GM23248 (cell line): ENCODE data around the gene GALNT18. TPM values are rescaled to one million over a fixed set of nuclear protein-coding genes. Genes with fewer than 3 reads are reported as not detected.

Experiments used
- DNase-seq: peaks from one replicate; pipeline ENCODE4 v3.0.0-alpha.2; 2015
- H2AFZ ChIP-seq: fragments of 200-600 bp; sonication (generic); 2 replicates; pipeline ENCODE4 v1.6.1; 2016; ENCODE audit warnings: antibody characterized with exemption
- H3F3A ChIP-seq: fragments of 200-600 bp; sonication (generic); 2 replicates; pipeline ENCODE4 v1.6.1; 2016; ENCODE audit warnings: mild to moderate bottlenecking, antibody characterized with exemption, mixed run types; ENCODE audit not compliant: insufficient read depth
- H3K27ac ChIP-seq: fragments of 200-600 bp; sonication (generic); 2 replicates; pipeline ENCODE4 v1.5.1; 2016; ENCODE audit warnings: mild to moderate bottlenecking
- H3K27me3 ChIP-seq: fragments of 200-600 bp; sonication (generic); replicated peaks from 2 replicates; pipeline ENCODE4 v1.6.1; 2016; ENCODE audit warnings: mild to moderate bottlenecking; ENCODE audit not compliant: insufficient read depth
- H3K36me3 ChIP-seq: fragments of 200-600 bp; sonication (generic); 2 replicates; pipeline ENCODE4 v1.6.1; 2016; ENCODE audit warnings: low read depth, mild to moderate bottlenecking
- H3K4me1 ChIP-seq: fragments of 200-600 bp; sonication (generic); 2 replicates; pipeline ENCODE4 v1.6.1; 2016; ENCODE audit warnings: mild to moderate bottlenecking; ENCODE audit not compliant: insufficient read depth
- H3K4me2 ChIP-seq: fragments of 200-600 bp; sonication (generic); one replicate; pipeline ENCODE4 v1.6.1; 2016; ENCODE audit warnings: mild to moderate bottlenecking; ENCODE audit not compliant: unreplicated experiment
- H3K4me3 ChIP-seq: fragments of 200-600 bp; sonication (generic); 2 replicates; pipeline ENCODE4 v1.5.1; 2016; ENCODE audit warnings: mild to moderate bottlenecking
- H3K79me2 ChIP-seq: fragments of 200-600 bp; sonication (generic); 2 replicates; pipeline ENCODE4 v1.6.1; 2016; ENCODE audit warnings: mild to moderate bottlenecking; ENCODE audit not compliant: insufficient read depth
- H3K9ac ChIP-seq: fragments of 200-600 bp; sonication (generic); 2 replicates; pipeline ENCODE4 v1.6.1; 2016; ENCODE audit warnings: mild to moderate bottlenecking
- H3K9me2 ChIP-seq: fragments of 200-600 bp; sonication (generic); 2 replicates; pipeline ENCODE4 v1.6.1; 2016; ENCODE audit warnings: mixed run types, mild to moderate bottlenecking, moderate library complexity; ENCODE audit not compliant: insufficient read depth
- H3K9me3 ChIP-seq: fragments of 200-600 bp; sonication (generic); one replicate; pipeline ENCODE4 v1.6.1; 2017; ENCODE audit warnings: low read depth
- H4K20me1 ChIP-seq: fragments of 200-600 bp; sonication (generic); 2 replicates; pipeline ENCODE4 v1.6.0; 2016; ENCODE audit not compliant: insufficient read depth
- EZH2 ChIP-seq: fragments of 200-600 bp; sonication (generic); IDR thresholded peaks from 2 replicates; pipeline ENCODE4 v1.6.1; 2018; ENCODE audit warnings: antibody characterized with exemption, mild to moderate bottlenecking; ENCODE audit not compliant: insufficient read depth, poor library complexity, severe bottlenecking
- EZH2phosphoT487 ChIP-seq: fragments of 200-600 bp; sonication (generic); IDR thresholded peaks from 2 replicates; pipeline ENCODE4 v1.6.1; 2018; ENCODE audit warnings: antibody characterized with exemption, moderate library complexity, mild to moderate bottlenecking, low read depth; ENCODE audit not compliant: insufficient read depth
- WGBS, 2 experiments: methylation state at CpG; one replicate each; pipeline ENCODE4 v1.1.6; 2015 to 2017; ENCODE audit warnings: low lambda C conversion rate in 2 of 2, low coverage in 1 of 2; ENCODE audit errors: missing lambda C conversion rate in 2 of 2; 5-methylcytosine and 5-hydroxymethylcytosine counted together
- in situ Hi-C: fragments of 300-500 bp; cut with MboI; formaldehyde crosslinking; loops from 2 replicates; pipeline ENCODE4 v1.15.0; 2020
- polyA plus RNA-seq: library from polyadenylated mRNA; unstranded; fragments of >200 nt; fragmentation: Nextera tagmentation; extraction: Ambion mirVana; gene quantifications from 2 replicates; pipeline ENCODE4 v1.2.1, GENCODE V29; 2016
- total RNA-seq: library from RNA; depleted of rRNA; stranded (reverse); fragments of >200 nt; shearing (Covaris generic); gene quantifications from 2 replicates; pipeline ENCODE4 v1.2.3, GENCODE V29; 2014

The GALNT18 gene
- total and polyA plus RNA-seq, 2 experiments from 2014 or later = 4.1 to 5.6 TPM

DNA sequence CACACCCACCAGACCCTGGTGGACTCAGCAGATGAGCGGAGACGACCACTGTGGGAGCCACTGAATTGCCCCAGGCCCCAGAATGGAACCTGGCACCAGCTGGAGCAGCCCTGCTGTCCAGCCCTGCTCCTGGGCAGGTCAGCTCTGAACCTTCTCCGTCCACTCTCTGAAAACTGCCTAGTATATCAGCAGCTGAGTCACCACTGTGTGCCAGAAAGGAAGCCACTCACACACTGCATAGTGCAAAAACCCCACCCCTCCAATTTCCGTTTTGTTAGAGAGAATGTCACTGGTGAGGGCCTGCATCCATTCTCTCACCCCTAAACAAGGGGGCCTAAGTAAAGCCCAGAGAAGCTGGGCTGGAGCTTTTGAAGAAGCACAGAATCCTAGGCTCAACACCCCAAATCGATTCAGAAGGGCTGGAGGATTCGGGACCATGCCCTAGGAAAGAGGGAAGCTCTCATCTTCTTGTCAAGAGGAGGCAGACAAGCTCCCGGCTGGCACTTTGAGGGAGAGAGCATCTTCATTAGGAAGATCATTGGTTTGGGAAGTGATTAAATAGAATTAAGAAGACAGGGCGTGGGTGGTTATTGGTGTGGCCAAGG lies 44.5 kb downstream of the GALNT18 start:
- peak; percentile 47 for DNase-seq
- H3K36me3 ChIP-seq = no peaks in the 10 kb centered on the region
- H3K4me3 ChIP-seq = no peak overlapping the region
- H3K4me1 ChIP-seq = 0 out of 2 replicates have a peak, but pooled peaks cover 3% of the 10 kb centered on the region
- 69 to 77% methylated on average over 8 of the region's 8 CpGs for WGBS, 2 experiments
- in situ Hi-C loops = no loop called here
- H3F3A ChIP-seq = no peaks in the 10 kb centered on the region
- H4K20me1 ChIP-seq = no peaks in the 10 kb centered on the region
- no peaks in the 10 kb centered on the region for H3K9me2 ChIP-seq
- H3K27me3 ChIP-seq = no peaks in the 10 kb centered on the region
- H3K4me2 ChIP-seq = no peak overlapping the region
- no peak overlapping the region for H3K27ac ChIP-seq
- no peak overlapping the region for H3K9ac ChIP-seq
- no peak for TF ChIP-seq EZH2
- TF ChIP-seq EZH2phosphoT487 = no peak
- H3K9me3 ChIP-seq = no peaks in the 10 kb centered on the region
- H2AFZ ChIP-seq = no peak overlapping the region
- H3K79me2 ChIP-seq = no peaks in the 10 kb centered on the region

DNA sequence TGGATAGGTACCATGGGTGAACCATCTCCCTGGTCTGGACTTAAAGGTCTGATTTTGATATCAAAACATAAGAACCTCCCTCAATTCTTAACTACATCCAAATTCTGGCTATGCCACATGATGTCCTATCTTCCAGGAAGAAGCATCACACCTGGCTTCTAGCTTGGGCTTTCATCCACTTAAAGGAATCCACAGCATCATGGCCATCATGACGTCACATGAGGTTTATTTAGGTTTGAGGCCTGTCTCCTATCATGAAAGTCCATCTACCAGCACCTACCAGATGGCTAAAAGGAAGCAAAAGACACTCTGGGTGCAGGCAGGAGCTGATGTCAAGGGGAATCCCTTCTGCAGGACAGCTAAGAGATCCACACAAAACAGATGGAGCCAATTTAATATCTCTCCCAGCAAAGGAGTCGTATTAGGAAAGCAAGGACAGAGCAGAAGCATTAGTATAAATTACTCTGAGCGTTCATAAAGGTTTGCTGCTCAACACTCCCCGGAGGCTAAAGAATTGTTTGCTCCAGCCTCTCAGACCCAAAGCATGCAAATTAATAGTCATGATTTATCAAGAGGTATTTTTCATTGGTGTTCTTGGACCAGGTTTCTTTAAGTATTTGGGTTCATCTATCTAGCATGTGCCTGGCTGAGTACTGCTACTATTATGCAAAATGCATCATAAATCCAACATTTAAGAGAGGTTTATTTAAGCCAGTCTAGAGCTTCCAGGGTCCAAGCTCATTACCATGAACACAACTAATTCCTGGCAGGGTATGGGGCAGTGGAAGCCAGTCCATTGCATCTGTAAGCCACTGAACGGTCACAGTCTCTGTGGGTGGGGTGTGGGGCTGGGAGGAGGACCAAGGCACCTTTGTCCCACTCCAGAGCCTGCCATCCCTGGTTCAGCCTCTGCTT lies 47.2 kb downstream of the GALNT18 start:
- H3K36me3 ChIP-seq = no peaks in the 10 kb centered on the region
- DNase-seq = no peak
- no peak overlapping the region for H3K4me3 ChIP-seq
- no peak for TF ChIP-seq EZH2
- TF ChIP-seq EZH2phosphoT487 = no peak
- H3K9ac ChIP-seq = no peak overlapping the region
- no peaks in the 10 kb centered on the region for H3K79me2 ChIP-seq
- H2AFZ ChIP-seq = no peak overlapping the region
- H3K27ac ChIP-seq = no peak overlapping the region
- 0 out of 2 replicates have a peak, but pooled peaks cover 3% of the 10 kb centered on the region for H3K4me1 ChIP-seq
- H3F3A ChIP-seq = no peaks in the 10 kb centered on the region
- H3K27me3 ChIP-seq = no peaks in the 10 kb centered on the region
- H4K20me1 ChIP-seq = no peaks in the 10 kb centered on the region
- WGBS, 2 experiments = 59 to 61% methylated on average over 5 of the region's 5 CpGs
- no peaks in the 10 kb centered on the region for H3K9me2 ChIP-seq
- in situ Hi-C loops = no loop called here
- no peak overlapping the region for H3K4me2 ChIP-seq
- no peaks in the 10 kb centered on the region for H3K9me3 ChIP-seq

DNA sequence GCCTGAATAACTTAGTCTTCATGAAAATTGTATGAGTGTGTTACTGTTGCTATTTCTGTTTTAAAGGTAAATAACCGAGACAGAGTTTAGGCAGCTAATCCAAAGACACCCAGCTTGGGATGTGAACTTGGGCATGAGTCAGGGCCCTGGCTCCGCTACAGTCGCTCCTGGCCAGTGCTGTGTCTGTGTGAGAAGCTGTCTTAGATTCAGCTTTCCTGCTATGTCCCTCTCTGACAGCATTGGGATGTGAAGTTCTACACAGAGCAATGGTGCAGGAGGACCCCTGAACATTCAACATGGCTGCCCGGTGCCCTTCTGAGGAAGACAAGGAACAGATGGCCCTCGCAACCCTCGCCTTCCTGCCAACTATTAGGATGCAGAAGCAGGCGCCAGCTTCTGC lies 49.4 kb downstream of the GALNT18 start:
- Histone ChIP-seq H4K20me1 (no peaks in the 10 kb centered on the region), H3K9ac (no peak overlapping the region), H3K79me2 (no peaks in the 10 kb centered on the region), H3K36me3 (no peaks in the 10 kb centered on the region), H3K4me1 (0 out of 2 replicates have a peak, but pooled peaks cover under 1% of the 10 kb centered on the region), H3K4me2 (no peak overlapping the region), H3K4me3 (no peak overlapping the region), H3K27me3 (no peaks in the 10 kb centered on the region), H3K27ac (no peak overlapping the region), H3F3A (no peaks in the 10 kb centered on the region), H3K9me2 (no peaks in the 10 kb centered on the region), H2AFZ (no peak overlapping the region), H3K9me3 (no peaks in the 10 kb centered on the region)
- 67% methylated on average over 7 of the region's 7 CpGs for WGBS, 2 experiments
- DNase-seq = peak; percentile 69
- TF ChIP-seq EZH2 (no peak), EZH2phosphoT487 (no peak)
- in situ Hi-C loops = no loop called here

DNA sequence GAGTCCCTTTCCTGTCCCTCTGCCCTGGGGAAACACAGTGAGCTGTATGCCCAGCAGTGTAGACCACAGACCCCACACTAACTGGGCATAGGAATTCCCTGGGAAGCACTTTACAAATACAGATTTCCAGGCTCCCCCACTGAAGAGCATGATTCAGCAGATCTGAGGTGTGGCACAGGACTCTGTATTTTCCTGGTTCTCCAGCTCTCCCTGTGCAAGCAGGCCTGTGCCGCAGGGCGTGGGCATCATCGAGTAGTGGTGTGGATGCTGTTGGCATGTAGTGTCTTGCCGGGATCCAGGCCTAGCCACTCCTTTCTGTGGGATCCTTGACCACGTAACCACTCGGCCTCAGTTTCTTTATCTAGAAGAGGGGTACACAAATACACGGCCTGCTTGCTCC lies 49.9 kb downstream of the GALNT18 start:
- no peak overlapping the region for H3K4me3 ChIP-seq
- no peaks in the 10 kb centered on the region for H3K4me1 ChIP-seq
- DNase-seq = no peak
- H3K27me3 ChIP-seq = no peaks in the 10 kb centered on the region
- H3K79me2 ChIP-seq = no peaks in the 10 kb centered on the region
- H3K4me2 ChIP-seq = no peak overlapping the region
- no peaks in the 10 kb centered on the region for H3K9me3 ChIP-seq
- H3K9ac ChIP-seq = no peak overlapping the region
- TF ChIP-seq EZH2phosphoT487 (no peak), EZH2 (no peak)
- H2AFZ ChIP-seq = no peak overlapping the region
- in situ Hi-C loops = no loop called here
- H3K9me2 ChIP-seq = no peaks in the 10 kb centered on the region
- no peaks in the 10 kb centered on the region for H3K36me3 ChIP-seq
- 86 to 89% methylated on average over 7 of the region's 7 CpGs for WGBS, 2 experiments
- H3F3A ChIP-seq = no peaks in the 10 kb centered on the region
- no peak overlapping the region for H3K27ac ChIP-seq
- no peaks in the 10 kb centered on the region for H4K20me1 ChIP-seq
